HG03159 (cell line): Measurements from ENCODE around the gene CCDC9B.

Source experiments
- ATAC-seq: cut with Tn5 transposase; IDR thresholded peaks from one replicate; pipeline ENCODE4 v1.9.1; 2021; ENCODE audit warnings: mild to moderate bottlenecking, moderate library complexity; ENCODE audit not compliant: unreplicated experiment

Gene CCDC9B

DNA sequence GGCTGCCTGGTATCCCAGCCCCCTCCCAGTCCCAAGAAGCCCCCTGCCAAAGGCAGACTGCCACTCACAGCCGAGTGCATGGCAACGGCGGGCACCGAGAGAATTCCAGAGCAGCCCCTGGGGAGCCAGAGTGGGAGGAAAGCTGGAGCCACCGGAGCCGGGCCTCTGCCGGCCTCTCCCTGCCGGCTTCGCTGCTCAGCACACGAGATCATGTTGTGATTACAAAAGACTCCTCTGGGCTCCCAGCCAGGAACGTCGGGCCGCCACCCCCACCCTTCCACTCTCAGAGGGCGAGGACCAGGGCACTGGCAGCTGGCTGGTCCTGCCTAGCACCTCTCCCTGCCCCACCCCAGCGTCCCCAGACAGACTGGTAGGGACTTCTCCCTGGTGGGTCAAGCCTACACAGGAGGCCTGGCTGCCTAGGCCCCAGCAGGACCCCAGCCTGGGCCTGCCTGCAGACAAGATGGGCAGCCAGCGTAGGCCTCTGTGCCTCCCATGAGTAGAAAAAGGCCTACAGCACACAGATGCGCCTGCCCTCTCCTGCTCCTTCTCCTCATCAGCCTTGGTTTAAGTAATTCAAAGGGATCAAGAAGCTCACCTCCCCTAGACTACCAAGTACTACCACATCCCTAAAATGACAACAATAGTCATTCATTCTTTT is at the start of gene CCDC9B:
TSS of gene CCDC9B (minus strand) at position 200 of the 661 bp plus-strand sequence. CDS start at position 80, 120 bp downstream.
- ATAC-seq, result no peak

- no peak for ATAC-seq
Observed at GRCh38 chr15:40389824-40390595, 49.3 kb upstream of the CCDC9B start.

DNA sequence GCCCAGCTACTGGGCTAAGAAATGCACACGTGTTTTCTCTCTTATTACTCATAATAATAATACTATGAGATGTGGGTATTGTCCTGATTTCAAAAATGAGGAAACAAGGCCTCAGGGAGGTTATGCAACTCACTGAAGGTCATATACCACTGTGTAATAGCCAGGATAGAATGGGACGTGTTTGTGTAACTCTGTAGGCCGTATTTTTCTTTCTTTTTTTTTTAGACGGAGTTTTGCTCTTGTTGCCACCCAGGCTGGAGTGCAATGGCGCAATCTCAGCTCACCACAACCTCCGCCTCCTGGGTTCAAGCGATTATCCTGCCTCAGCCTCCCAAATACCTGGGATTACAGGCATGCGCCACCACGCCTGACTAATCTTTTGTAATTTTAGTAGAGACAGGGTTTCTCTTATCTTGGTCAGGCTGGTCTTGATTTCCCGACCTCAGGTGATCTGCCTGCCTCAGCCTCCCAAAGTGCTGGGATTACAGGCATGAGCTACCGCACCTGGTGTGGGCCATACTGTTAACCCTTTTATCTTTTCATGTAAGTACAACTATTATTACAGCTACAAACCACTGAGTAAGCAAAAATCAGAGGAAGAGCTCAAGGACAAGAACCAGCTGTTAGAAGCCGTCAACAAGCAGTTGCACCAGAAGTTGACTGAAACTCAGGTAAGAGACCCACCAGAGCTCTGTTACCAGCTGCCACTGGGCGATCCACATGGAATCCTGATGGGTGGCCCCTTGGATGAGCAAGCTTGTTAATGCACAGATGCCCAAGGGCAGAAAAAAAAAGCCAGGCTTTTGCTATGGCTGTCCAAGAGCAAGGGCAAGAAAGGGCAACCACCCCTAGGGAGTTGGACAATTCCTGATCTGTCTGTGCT is 48.4 kb upstream of the CCDC9B start:
- no peak for ATAC-seq

- ATAC-seq, result no peak
Observed at GRCh38 chr15:40386480-40386879, 45.7 kb upstream of the CCDC9B start.

DNA sequence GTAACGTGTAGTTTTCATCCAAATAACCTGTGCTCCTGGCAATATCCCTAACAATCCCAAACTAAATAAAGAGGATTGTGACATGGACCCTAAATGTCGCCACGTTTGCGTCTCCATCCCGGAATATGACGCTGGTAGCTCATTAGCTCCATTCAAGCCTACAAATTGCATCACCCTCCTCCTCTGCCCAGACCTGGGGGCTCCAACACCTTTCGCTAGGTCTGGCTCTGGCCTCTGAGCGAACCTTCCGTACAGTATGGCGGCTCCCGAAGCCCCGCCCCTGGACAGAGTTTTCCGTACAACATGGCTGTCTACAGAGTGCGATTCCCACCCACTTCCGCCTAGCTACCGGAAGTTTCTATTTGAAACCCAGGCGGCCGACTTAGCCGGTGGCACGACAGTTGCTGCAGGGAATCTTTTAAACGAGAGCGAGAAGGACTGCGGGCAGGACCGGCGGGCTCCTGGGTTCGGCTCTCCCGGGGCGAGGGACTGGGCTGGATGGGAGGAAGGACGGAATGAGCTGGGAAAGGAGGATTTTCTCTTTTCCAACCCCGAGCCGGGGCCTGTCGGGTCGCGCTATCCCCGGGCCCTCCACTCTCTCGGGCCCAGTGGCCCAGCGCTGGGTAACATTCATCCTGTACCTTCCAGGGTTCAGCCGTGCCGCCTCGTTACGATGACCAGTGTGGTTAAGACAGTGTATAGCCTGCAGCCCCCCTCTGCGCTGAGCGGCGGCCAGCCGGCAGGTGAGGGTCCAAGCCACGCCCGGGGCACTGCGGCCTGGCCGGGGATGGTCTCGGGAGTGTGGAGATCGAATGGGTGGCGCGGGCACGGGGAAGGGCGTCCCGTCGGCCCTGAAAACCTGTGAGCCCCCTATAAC is 42.1 kb upstream of the CCDC9B start, which contains the start of gene KNSTRN:
TSS of gene KNSTRN (plus strand) at position 142 of the 877 bp plus-strand sequence. CDS start at position 257, 115 bp downstream.
- ATAC-seq, result peak; percentile 88

- ATAC-seq, result no peak
Observed at GRCh38 chr15:40381818-40382529, 41.2 kb upstream of the CCDC9B start.

DNA sequence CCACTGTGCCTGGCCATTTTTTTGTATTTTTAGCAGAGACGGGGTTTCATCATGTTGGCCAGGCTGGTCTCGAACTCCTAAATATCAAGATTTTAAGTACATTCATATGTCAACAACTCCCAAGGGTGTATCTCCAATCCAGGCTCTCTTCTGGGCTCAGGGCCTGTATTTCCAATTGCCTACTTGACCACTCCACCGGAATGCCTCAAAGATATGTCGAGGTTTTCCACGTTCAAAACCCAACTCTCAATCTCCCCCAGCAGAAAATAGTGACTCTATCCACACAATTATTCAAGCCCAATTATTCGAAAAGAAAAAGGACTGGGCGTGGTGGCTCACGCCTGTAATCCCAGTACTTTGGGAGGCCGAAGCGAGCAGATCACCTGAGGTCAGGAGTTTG is 39.9 kb upstream of the CCDC9B start:
- ATAC-seq, result no peak

DNA sequence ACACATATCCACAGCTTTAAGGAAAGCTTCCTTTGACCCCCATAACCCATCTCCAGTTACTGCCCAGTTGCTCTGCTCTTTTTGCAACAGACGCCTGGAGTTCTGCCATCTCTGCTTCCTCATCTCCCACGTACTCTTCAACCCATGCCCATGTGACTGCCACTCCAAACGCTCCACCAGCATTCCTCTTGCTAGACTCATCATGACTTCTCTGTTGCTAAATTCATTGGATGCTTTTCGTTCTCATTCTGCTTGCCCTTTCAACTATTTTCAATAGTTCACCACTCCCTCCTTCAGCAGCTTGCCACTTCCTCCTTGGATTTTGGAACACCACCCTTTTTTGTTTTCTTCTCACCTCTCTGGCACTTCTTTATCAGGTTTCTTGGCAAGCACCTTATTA is 39.1 kb upstream of the CCDC9B start:
- no peak for ATAC-seq

DNA sequence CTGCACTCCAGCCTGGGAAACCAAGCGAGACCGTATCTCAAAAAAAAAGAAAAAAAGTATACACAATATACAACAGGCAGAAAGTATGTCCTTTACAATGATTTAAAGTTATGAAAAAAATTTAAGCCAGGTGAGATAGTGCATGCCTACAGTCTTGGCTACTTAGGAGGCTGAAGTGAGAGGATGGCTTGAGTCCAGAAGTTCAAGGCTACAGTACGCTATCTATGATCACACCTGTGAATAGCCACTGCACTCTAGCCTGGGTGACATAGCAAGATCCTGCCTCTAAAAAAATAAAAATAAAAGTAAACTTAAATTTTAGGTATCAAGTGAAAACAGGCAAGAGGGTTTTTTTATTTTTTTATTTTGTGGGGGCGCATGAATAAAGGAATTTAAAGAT is 38.6 kb upstream of the CCDC9B start:
- ATAC-seq, result no peak

DNA sequence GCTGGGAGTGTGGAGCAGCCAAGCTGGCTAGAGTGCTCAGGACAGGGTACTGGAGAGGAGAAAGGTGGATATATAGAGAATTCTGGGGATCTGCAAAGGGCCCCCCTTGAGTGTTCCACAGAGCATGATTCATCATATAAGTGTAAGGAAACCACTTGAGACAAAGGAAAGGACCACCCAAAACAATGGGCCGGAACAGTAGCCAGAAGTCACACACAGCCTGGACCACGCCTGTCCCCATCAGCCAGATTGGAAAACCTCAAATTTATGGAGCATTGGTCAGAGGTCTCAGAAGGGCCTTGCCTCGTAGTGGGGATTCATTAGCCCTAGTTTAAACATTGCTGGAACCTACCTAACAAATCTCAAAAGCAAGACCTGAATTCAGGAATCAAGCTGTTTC is 36.9 kb upstream of the CCDC9B start:
- ATAC-seq, result no peak

GRCh38 chr15:40372981-40373380 is 32.2 kb upstream of the CCDC9B start:
- no peak for ATAC-seq

DNA sequence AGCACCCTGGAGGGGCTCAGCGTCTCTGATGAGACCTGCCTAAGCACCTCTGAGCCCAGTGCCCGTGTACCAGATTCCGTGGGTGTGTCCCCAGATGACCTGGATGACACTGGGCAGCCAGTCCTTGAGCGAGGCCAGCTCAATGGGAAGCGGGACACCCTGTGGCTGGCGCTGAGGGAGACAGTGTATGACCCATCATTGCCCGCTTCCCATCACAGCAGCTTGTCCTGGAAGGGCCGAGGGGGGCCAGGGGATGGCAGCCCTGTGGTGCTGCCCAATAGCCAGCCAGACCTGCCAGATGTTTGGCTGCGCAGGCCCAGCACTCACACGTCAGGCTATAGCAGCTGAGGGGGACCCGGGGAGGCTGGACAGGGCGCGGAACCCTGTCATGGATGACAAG is 29.2 kb upstream of the CCDC9B start:
- ATAC-seq, result no peak

DNA sequence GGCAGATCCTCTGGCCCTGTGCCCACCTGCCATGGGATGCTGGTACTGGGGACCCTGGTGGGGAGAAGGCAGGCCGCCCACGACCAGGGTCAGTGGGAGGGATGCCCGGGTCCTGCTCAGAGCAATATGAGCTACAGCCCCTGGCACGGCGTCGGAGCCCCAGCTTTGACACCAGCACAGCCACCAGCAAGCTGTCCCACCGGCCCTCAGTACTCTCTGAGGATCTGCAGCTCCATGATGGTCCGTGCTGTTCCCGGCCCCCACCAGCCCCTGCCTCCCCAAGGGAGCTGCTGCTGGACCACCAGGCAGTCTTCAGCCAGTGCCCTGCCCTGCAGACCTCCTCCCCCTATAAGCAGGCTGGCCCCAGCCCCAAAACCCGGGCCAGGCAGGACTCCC is 28.7 kb upstream of the CCDC9B start:
- no peak for ATAC-seq

DNA sequence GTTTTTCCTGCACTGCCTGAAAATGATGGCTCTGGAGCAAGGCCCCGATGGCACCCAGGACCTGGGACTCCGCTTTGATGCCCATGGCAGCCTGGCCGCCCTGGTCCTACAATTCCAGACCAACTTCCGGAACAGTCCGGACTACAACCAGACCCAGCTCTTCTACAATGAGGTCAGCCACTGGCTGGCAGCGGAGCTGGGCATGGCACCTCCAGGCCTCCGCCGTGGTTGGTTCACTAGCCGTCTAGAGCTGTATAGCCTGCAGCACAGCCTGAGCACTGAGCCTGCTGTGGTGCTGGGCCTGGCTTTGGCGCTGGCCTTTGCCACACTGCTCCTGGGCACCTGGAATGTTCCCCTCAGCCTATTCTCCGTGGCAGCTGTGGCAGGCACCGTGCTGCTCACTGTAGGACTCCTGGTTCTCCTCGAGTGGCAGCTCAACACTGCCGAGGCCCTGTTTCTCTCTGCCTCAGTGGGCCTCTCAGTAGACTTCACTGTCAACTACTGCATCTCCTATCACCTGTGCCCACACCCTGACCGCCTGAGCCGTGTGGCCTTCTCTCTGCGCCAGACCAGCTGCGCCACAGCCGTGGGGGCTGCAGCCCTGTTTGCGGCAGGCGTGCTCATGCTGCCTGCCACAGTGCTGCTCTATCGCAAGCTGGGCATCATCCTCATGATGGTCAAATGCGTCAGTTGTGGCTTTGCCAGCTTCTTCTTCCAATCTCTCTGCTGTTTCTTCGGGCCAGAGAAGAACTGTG is 28.2 kb upstream of the CCDC9B start:
- ATAC-seq, result no peak

GRCh38 chr15:40367686-40368611 is 27.2 kb upstream of the CCDC9B start:
- peak; percentile 78 for ATAC-seq

DNA sequence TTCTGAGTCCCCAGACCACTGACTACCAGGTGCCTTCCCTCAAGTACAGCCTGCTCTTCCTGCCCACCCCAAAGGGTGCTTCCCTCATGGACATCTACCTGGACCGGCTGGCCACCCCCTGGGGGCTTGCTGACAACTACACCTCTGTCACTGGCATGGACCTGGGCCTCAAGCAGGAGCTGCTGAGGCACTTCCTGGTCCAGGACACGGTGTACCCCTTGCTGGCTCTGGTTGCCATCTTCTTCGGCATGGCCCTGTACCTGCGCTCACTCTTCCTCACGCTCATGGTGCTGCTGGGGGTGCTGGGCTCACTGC is 26.6 kb upstream of the CCDC9B start:
- no peak for ATAC-seq

GRCh38 chr15:40366457-40367370 is 26.0 kb upstream of the CCDC9B start:
- ATAC-seq, result no peak
